Muscle layer of colon (tissue), 2 donors: Measurements from ENCODE around the gene STX2.
"Not testable (repeated sequence)": the region's sequence is repeated elsewhere in the genome, so short reads cannot be mapped to it uniquely, and the experiment has no call there.

Experiments
- H3K27ac ChIP-seq: one replicate; pipeline ENCODE4 v1.7.0; 2013; ENCODE audit warnings: low read depth, mild to moderate bottlenecking, low read length, moderate library complexity
- H3K27me3 ChIP-seq, 2 donors: one replicate each; pipeline ENCODE4 v1.7.0; 2013; ENCODE audit warnings: low read length in 2 of 2, mild to moderate bottlenecking in 2 of 2; ENCODE audit not compliant: insufficient read depth in 2 of 2, control insufficient read depth in 1 of 2
- H3K36me3 ChIP-seq: one replicate; pipeline ENCODE4 v1.7.0; 2013; ENCODE audit warnings: mild to moderate bottlenecking, low read length; ENCODE audit not compliant: insufficient read depth
- H3K4me1 ChIP-seq: one replicate; pipeline ENCODE4 v1.7.0; 2013; ENCODE audit warnings: mild to moderate bottlenecking, low read length; ENCODE audit not compliant: insufficient read depth
- H3K4me3 ChIP-seq, 2 donors: one replicate each; pipeline ENCODE4 v1.7.0; 2013; ENCODE audit warnings: low read length in 2 of 2, low read depth in 1 of 2, mild to moderate bottlenecking in 1 of 2, moderate library complexity in 1 of 2
- H3K9ac ChIP-seq: one replicate; pipeline ENCODE4 v1.7.0; 2013; ENCODE audit warnings: low read length
- H3K9me3 ChIP-seq: one replicate; pipeline ENCODE4 v1.7.0; 2013; ENCODE audit warnings: mild to moderate bottlenecking, low read length
- donor health status: abdominal sarcoma.
- donor health status: Adenocarcinoma of cecum.

The STX2 gene

GRCh38 chr12:130838951-130839769 is at the start of gene STX2:
Gene STX2 (minus strand): TSS chr12:130839250. CDS start chr12:130839099, 151 bp downstream.
- Histone ChIP-seq H3K4me1 (peaks cover 13% of the 10 kb centered on the region), H3K4me3 (peak within 1 kb of the TSS; percentile 82 to 84), H3K36me3 (no peaks in the 10 kb centered on the region), H3K9ac (peak within 1 kb of the TSS; percentile 42), H3K9me3 (no peaks in the 10 kb centered on the region), H3K27ac (peak within 1 kb of the TSS; percentile 70), H3K27me3 (no peaks in the 10 kb centered on the region)

- not testable (repeated sequence) for H3K4me3 ChIP-seq, H3K27me3 ChIP-seq, H3K4me1 ChIP-seq, H3K9me3 ChIP-seq, H3K36me3 ChIP-seq, H3K9ac ChIP-seq, H3K27ac ChIP-seq
Observed at GRCh38 chr12:130887190-130887589, 48.1 kb upstream of the STX2 start.

- Histone ChIP-seq H3K4me3 (no peak overlapping the region), H3K9me3 (no peaks in the 10 kb centered on the region), H3K27me3 (no peaks in the 10 kb centered on the region), H3K36me3 (no peaks in the 10 kb centered on the region), H3K4me1 (no peaks in the 10 kb centered on the region), H3K27ac (no peak overlapping the region), H3K9ac (no peak overlapping the region)
Observed at GRCh38 chr12:130881548-130881947, 42.5 kb upstream of the STX2 start.

GRCh38 chr12:130881046-130881445 is 42.0 kb upstream of the STX2 start:
- no peaks in the 10 kb centered on the region for H3K27me3 ChIP-seq
- H3K27ac ChIP-seq, result no peak overlapping the region
- H3K4me3 ChIP-seq, result no peak overlapping the region
- H3K9me3 ChIP-seq, result no peaks in the 10 kb centered on the region
- H3K9ac ChIP-seq, result no peak overlapping the region
- H3K4me1 ChIP-seq, result no peaks in the 10 kb centered on the region
- H3K36me3 ChIP-seq, result peaks cover 5% of the 10 kb centered on the region

GRCh38 chr12:130880411-130880885 is 41.4 kb upstream of the STX2 start:
- Histone ChIP-seq H3K4me1 (no peaks in the 10 kb centered on the region), H3K9me3 (no peaks in the 10 kb centered on the region), H3K4me3 (no peak overlapping the region), H3K27me3 (no peaks in the 10 kb centered on the region), H3K9ac (no peak overlapping the region), H3K36me3 (peaks cover 11% of the 10 kb centered on the region), H3K27ac (no peak overlapping the region)

GRCh38 chr12:130879781-130880389 is 40.8 kb upstream of the STX2 start:
- Histone ChIP-seq H3K27ac (no peak overlapping the region), H3K9me3 (no peaks in the 10 kb centered on the region), H3K27me3 (no peaks in the 10 kb centered on the region), H3K4me1 (no peaks in the 10 kb centered on the region), H3K4me3 (no peak overlapping the region), H3K9ac (no peak overlapping the region), H3K36me3 (peaks cover 16% of the 10 kb centered on the region)

GRCh38 chr12:130879212-130879686 is 40.2 kb upstream of the STX2 start:
- Histone ChIP-seq H3K27ac (no peak overlapping the region), H3K36me3 (peaks cover 23% of the 10 kb centered on the region), H3K4me3 (no peak overlapping the region), H3K9me3 (no peaks in the 10 kb centered on the region), H3K27me3 (no peaks in the 10 kb centered on the region), H3K4me1 (no peaks in the 10 kb centered on the region), H3K9ac (no peak overlapping the region)

- H3K36me3 ChIP-seq, result peaks cover 30% of the 10 kb centered on the region
Observed at GRCh38 chr12:130878193-130879185, 39.4 kb upstream of the STX2 start.

GRCh38 chr12:130877333-130877732 is 38.3 kb upstream of the STX2 start:
- Histone ChIP-seq H3K9ac (no peak overlapping the region), H3K27ac (no peak overlapping the region), H3K4me3 (no peak overlapping the region), H3K36me3 (peaks cover 39% of the 10 kb centered on the region), H3K4me1 (peaks cover 16% of the 10 kb centered on the region), H3K9me3 (no peaks in the 10 kb centered on the region), H3K27me3 (no peaks in the 10 kb centered on the region)

More at GRCh38 chr12:130878193-130879185, 39.4 kb upstream of the STX2 start:
- Histone ChIP-seq H3K27me3 (no peaks in the 10 kb centered on the region), H3K9me3 (no peaks in the 10 kb centered on the region), H3K9ac (no peak overlapping the region), H3K4me1 (peaks cover 6% of the 10 kb centered on the region), H3K4me3 (no peak overlapping the region), H3K27ac (no peak overlapping the region)

- no peak overlapping the region for H3K4me3 ChIP-seq
- H3K27ac ChIP-seq, result no peak overlapping the region
- H3K9ac ChIP-seq, result no peak overlapping the region
- peaks cover 39% of the 10 kb centered on the region for H3K36me3 ChIP-seq
- H3K4me1 ChIP-seq, result peaks cover 16% of the 10 kb centered on the region
- H3K9me3 ChIP-seq, result no peaks in the 10 kb centered on the region
- H3K27me3 ChIP-seq, result no peaks in the 10 kb centered on the region
Observed at GRCh38 chr12:130876758-130877157, 37.7 kb upstream of the STX2 start.

- no peak overlapping the region for H3K4me3 ChIP-seq
- no peak overlapping the region for H3K27ac ChIP-seq
- H3K36me3 ChIP-seq, result peaks cover 39% of the 10 kb centered on the region
- peaks cover 16% of the 10 kb centered on the region for H3K4me1 ChIP-seq
- H3K27me3 ChIP-seq, result no peaks in the 10 kb centered on the region
- no peak overlapping the region for H3K9ac ChIP-seq
- H3K9me3 ChIP-seq, result no peaks in the 10 kb centered on the region
Observed at GRCh38 chr12:130876297-130876696, 37.2 kb upstream of the STX2 start.
